Heart left ventricle (tissue), 13 donors: ENCODE data around the gene MKRN2.

Experiments used
- POLR2A ChIP-seq, 2 donors: fragments of 450-650 bp; IDR thresholded peaks; one replicate each; pipeline ENCODE4 v1.6.1; 2017; ENCODE audit warnings: antibody characterized with exemption in 2 of 2, mild to moderate bottlenecking in 2 of 2, moderate library complexity in 2 of 2
- TF ChIP-seq, protein P1 (sequence below), 12 donors: fragments of 200-600 bp; sonication (generic) in 4 of 12; IDR thresholded peaks; one replicate each; pipeline versions ENCODE4 v1.5.0 to v1.8.0; 2018 to 2022; ENCODE audit warnings: antibody characterized with exemption in 12 of 12, mild to moderate bottlenecking in 5 of 12
- donor health status: ischemic (EF 13 %, LVEDD 7.1; RV severe dilation, severe dysfunction).
- donor health status: DM: no; HTN: yes; CAD: no.
- donor health status: DM: no; HTN: no; CAD: no.
- donor health status: ischemic (EF 25% LVEDD 6.9; RV normal size, moderate dysfunction).
- donor health status: ischemic (EF 25% LVEDD 5.7; RV mildly dilated, moderate dysfunction).
- donor health status: ischemic (EF 35%, LVEDD 5.7; RV mildly dilated, moderate dysfunction).
- donor health status: nonischemic (EF 11% LVEDD 7.7; RV severe dilation, severe dysfunction).
- donor health status: DM: yes; HTN: yes; CAD: no.
- donor health status: PGD.
- donor health status: ischemic (EF 29% LVEDD 5.4; RV normal size, mild dysfunction).
- donor health status: nonischemic (EF 23%, LVEDD 6.1; RV moderate dilation, normal function).

DNA sequence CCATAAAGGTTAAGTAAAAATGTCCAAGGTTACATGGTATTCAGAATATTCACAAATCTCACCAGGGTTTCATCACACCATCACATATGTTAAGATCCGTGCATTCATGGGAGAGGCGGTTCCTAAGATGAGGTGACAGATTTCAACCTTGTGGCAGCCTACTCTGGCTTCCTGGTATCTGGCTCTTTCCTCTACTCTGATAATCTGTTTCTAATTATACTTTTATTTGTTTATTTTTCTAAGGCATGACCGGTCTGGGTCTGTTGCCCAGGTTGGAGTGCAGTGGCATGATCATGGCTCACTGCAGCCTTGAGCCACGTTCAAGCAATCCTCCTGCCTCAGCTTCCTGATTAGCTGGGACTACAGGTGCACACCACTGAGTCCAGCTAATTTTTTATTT is 72.7 kb downstream of the MKRN2 start:
- TF ChIP-seq, protein P1, sequence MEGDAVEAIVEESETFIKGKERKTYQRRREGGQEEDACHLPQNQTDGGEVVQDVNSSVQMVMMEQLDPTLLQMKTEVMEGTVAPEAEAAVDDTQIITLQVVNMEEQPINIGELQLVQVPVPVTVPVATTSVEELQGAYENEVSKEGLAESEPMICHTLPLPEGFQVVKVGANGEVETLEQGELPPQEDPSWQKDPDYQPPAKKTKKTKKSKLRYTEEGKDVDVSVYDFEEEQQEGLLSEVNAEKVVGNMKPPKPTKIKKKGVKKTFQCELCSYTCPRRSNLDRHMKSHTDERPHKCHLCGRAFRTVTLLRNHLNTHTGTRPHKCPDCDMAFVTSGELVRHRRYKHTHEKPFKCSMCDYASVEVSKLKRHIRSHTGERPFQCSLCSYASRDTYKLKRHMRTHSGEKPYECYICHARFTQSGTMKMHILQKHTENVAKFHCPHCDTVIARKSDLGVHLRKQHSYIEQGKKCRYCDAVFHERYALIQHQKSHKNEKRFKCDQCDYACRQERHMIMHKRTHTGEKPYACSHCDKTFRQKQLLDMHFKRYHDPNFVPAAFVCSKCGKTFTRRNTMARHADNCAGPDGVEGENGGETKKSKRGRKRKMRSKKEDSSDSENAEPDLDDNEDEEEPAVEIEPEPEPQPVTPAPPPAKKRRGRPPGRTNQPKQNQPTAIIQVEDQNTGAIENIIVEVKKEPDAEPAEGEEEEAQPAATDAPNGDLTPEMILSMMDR (IDR thresholded peaks at IDR 0.05): no peak
- TF ChIP-seq POLR2A (IDR thresholded peaks at IDR 0.05): no peak
